ENCODE measurements around the gene OTOG. TPM values are rescaled to one million over a fixed set of nuclear protein-coding genes. Genes with fewer than 3 reads are reported as not detected.

Gene OTOG
- total and polyA plus RNA-seq, 2 of the 8 experiments (the other 6 are each of a cell fraction or from before 2014, with no cell fraction given): 0.41 to 1.5 TPM

GRCh38 chr11:17550450-17551346 lies 3.6 kb downstream of the OTOG start:
- Histone ChIP-seq H4K91ac (replicated peaks; ENCODE audit: insufficient read length, low read length) (no peak overlapping the region), H4K20me1 (replicated peaks in 1 of 2; ENCODE audit: control insufficient read depth in 1 of 2, insufficient read depth in 2 of 2, low read length in 2 of 2) (no peaks in the 10 kb centered on the region), H2BK5ac (ENCODE audit: low read depth, low read length) (no peak overlapping the region), H3K56ac (replicated peaks; ENCODE audit: insufficient read length, low read depth, low read length) (no peak overlapping the region), H2AFZ (ENCODE audit: low read length) (no peak overlapping the region), H3K9me3 (ENCODE audit: insufficient read depth in 2 of 2, low read depth in 1 of 2, low read length in 1 of 2) (no peaks in the 10 kb centered on the region), H3K14ac (ENCODE audit: insufficient read length) (no peak overlapping the region), H2AK5ac (ENCODE audit: low read depth, low read length) (no peak overlapping the region), H3K23ac (ENCODE audit: insufficient read length) (no peak overlapping the region), H3K4ac (replicated peaks; ENCODE audit: insufficient read length, low read depth, low read length) (no peak overlapping the region), H3K9ac (replicated peaks in 1 of 4; ENCODE audit: extremely low read depth in 1 of 4, low read depth in 3 of 4, low read length in 3 of 4) (no peak overlapping the region), H3K18ac (ENCODE audit: extremely low read depth, low read length) (no peak overlapping the region), H3K79me1 (ENCODE audit: low read depth, low read length) (no peaks in the 10 kb centered on the region), H2BK120ac (replicated peaks; ENCODE audit: low read depth, low read length) (no peak overlapping the region), H3K23me2 (ENCODE audit: low read depth, low read length) (peaks cover 7% of the 10 kb centered on the region; the same call in 1 of the 2 replicates), H2BK20ac (ENCODE audit: low read length) (no peak overlapping the region), H2BK12ac (ENCODE audit: low read depth, low read length) (no peak overlapping the region), H3K27ac (ENCODE audit: low read depth, low read length) (no peak overlapping the region), H4K5ac (ENCODE audit: insufficient read length, low read depth, low read length) (no peak overlapping the region), H3K79me2 (ENCODE audit: control insufficient read depth in 1 of 2, insufficient read depth in 2 of 2, low read length in 2 of 2) (no peaks in the 10 kb centered on the region), H3K27me3 (replicated peaks in 1 of 4; ENCODE audit: control insufficient read depth in 3 of 4, extremely low read depth in 1 of 4, insufficient read depth in 3 of 4, low read length in 3 of 4) (peaks cover 0 to 8% (median 2%) of the 10 kb centered on the region in 4 experiments; a peak in 2 of 7 replicates), H4K8ac (ENCODE audit: extremely low read depth, insufficient read depth, low read length) (no peak overlapping the region), H3K4me2 (ENCODE audit: insufficient read depth in 1 of 2, low read depth in 2 of 2, low read length in 2 of 2) (no peak overlapping the region), H2BK15ac (ENCODE audit: low read length) (no peak overlapping the region), H3K4me1 (replicated peaks in 1 of 4; ENCODE audit: control insufficient read depth in 3 of 4, insufficient read depth in 4 of 4, low read length in 3 of 4) (peaks cover 6 to 15% (median 6%) of the 10 kb centered on the region in 4 experiments; a peak in 6 of 7 replicates), H3K4me3 (ENCODE audit: extremely low read depth in 1 of 4, insufficient read depth in 2 of 4, low read depth in 3 of 4, low read length in 4 of 4) (no peak overlapping the region), H3K36me3 (ENCODE audit: control insufficient read depth in 2 of 4, insufficient read depth in 4 of 4, low read length in 3 of 4) (no peaks in the 10 kb centered on the region)
- CTCF ChIA-PET (ENCODE audit: partially characterized antibody): interaction anchor here (0.5 to 9.4 kb wide), 3 partner anchors 10 to 43 kb away, joined by 3 to 98 read pairs (median 3); no protein-coding TSS in a partner anchor
- POLR2A ChIA-PET (ENCODE audit: partially characterized antibody): no interaction called here
- WGBS, 2 experiments (ENCODE audit: extremely low coverage in 1 of 2, insufficient coverage in 1 of 2, insufficient read length in 1 of 2, insufficient replicate concordance in 2 of 2, low coverage in 1 of 2, low lambda C conversion rate in 2 of 2, missing lambda C conversion rate in 1 of 2): 87% methylated on average over 12 of the region's 12 CpGs; no CpG with 5 or more reads in 1 of the 2 experiments
- FAIRE-seq: no peak
- DNase-seq (ENCODE audit: low read depth in 1 of 2, low spot score in 2 of 2): no peak
- TF ChIP-seq RXRA (IDR thresholded peaks at IDR 0.05; ENCODE audit: insufficient read depth, low read depth, low read length): no peak
- no peak for TF ChIP-seq SUZ12 (IDR thresholded peaks at IDR 0.05; ENCODE audit: low read length)
- TF ChIP-seq TBP (IDR thresholded peaks at IDR 0.05; ENCODE audit: low read depth, low read length): no peak
- no peak for TF ChIP-seq SP2 (IDR thresholded peaks at IDR 0.05; ENCODE audit: low read length)
- TF ChIP-seq SRF (IDR thresholded peaks at IDR 0.05; ENCODE audit: low read depth, low read length): no peak
- TF ChIP-seq KDM5A (IDR thresholded peaks at IDR 0.05; ENCODE audit: low read length): no peak
